Naive thymus-derived CD4-positive, alpha-beta T cell (primary cell): Measurements from ENCODE around the gene ACTL9. TPM values are rescaled to one million over a fixed set of nuclear protein-coding genes. Genes with fewer than 3 reads are reported as not detected.

ENCODE experiments used
- ATAC-seq: fragments of 150-1000 bp; cut with Tn5 transposase; 2 replicates; pipeline ENCODE4 v1.10.0; 2021; ENCODE audit warnings: mild to moderate bottlenecking, moderate library complexity
- CTCF ChIA-PET: fragments of 350-600 bp; sonication (Branson Sonifier 250); formaldehyde crosslinking; loops from one replicate; lab custom pipeline; 2021; ENCODE audit warnings: antibody characterized with exemption; lab: Charles Lee
- POLR2A ChIA-PET: fragments of 350-600 bp; sonication (Branson Sonifier 250); formaldehyde crosslinking; loops from one replicate; lab custom pipeline; 2021; ENCODE audit warnings: antibody characterized with exemption, inconsistent platforms; lab: Charles Lee
- DNase-seq, 9 donors: peaks; one replicate each; pipeline versions ENCODE4 v3.0.0 to v3.0.0-alpha.2; 2020 to 2022; ENCODE audit warnings: mixed read lengths in 1 of 9
- H3K27ac ChIP-seq: one replicate; pipeline ENCODE4 v1.7.0; 2013; ENCODE audit warnings: mild to moderate bottlenecking, low read depth, low read length, moderate library complexity
- H3K27me3 ChIP-seq, 2 donors: one replicate each; pipeline ENCODE4 v1.7.0; 2013; ENCODE audit warnings: low read length in 2 of 2, mild to moderate bottlenecking in 2 of 2, moderate library complexity in 2 of 2; ENCODE audit not compliant: control insufficient read depth in 2 of 2, insufficient read depth in 2 of 2
- H3K36me3 ChIP-seq, 3 experiments: 1 replicate in 2 of 3; 2 replicates in 1 of 3; pipeline ENCODE4 v1.7.0; 2013; ENCODE audit warnings: low read length in 3 of 3, mild to moderate bottlenecking in 3 of 3, moderate library complexity in 1 of 3; ENCODE audit not compliant: insufficient read depth in 3 of 3, control insufficient read depth in 2 of 3
- H3K4me1 ChIP-seq, 2 donors: one replicate each; pipeline ENCODE4 v1.7.0; 2013; ENCODE audit warnings: low read length in 2 of 2, mild to moderate bottlenecking in 2 of 2, moderate library complexity in 1 of 2; ENCODE audit not compliant: control insufficient read depth in 2 of 2, insufficient read depth in 2 of 2
- H3K4me3 ChIP-seq: 2 replicates; pipeline ENCODE4 v1.7.0; 2013; ENCODE audit warnings: mild to moderate bottlenecking, low read length
- H3K9me3 ChIP-seq, 3 experiments: 1 replicate in 2 of 3; 2 replicates in 1 of 3; pipeline ENCODE4 v1.7.0; 2013; ENCODE audit warnings: low read length in 3 of 3; ENCODE audit not compliant: control insufficient read depth in 2 of 3
- H3K27ac Mint-ChIP-seq, 9 donors: one replicate each; pipeline ENCODE4 v1.8.0; 2020 to 2022; ENCODE audit warnings: mixed read lengths in 9 of 9, mild to moderate bottlenecking in 8 of 9, moderate library complexity in 5 of 9, inconsistent platforms in 2 of 9
- H3K27me3 Mint-ChIP-seq, 5 donors: one replicate each; pipeline ENCODE4 v1.8.0; 2021 to 2022; ENCODE audit warnings: mixed read lengths in 5 of 5, mild to moderate bottlenecking in 1 of 5
- H3K36me3 Mint-ChIP-seq, 5 donors: one replicate each; pipeline ENCODE4 v1.8.0; 2020 to 2022; ENCODE audit warnings: mixed read lengths in 5 of 5, mild to moderate bottlenecking in 3 of 5, inconsistent platforms in 1 of 5
- H3K4me1 Mint-ChIP-seq, 7 donors: one replicate each; pipeline ENCODE4 v1.8.0; 2020 to 2022; ENCODE audit warnings: mixed read lengths in 7 of 7, mild to moderate bottlenecking in 3 of 7, inconsistent platforms in 1 of 7
- H3K4me3 Mint-ChIP-seq, 10 donors: one replicate each; pipeline ENCODE4 v1.8.0; 2020 to 2022; ENCODE audit warnings: mild to moderate bottlenecking in 10 of 10, mixed read lengths in 10 of 10, moderate library complexity in 6 of 10, inconsistent platforms in 2 of 10
- H3K9me3 Mint-ChIP-seq, 11 donors: one replicate each; pipeline ENCODE4 v1.8.0; 2020 to 2022; ENCODE audit warnings: mixed read lengths in 11 of 11, mild to moderate bottlenecking in 4 of 11, inconsistent platforms in 1 of 11, moderate library complexity in 1 of 11
- intact Hi-C, 2 donors: fragments of 100-400 bp; cut with micrococcal nuclease; formaldehyde crosslinking; loops; one replicate each; pipeline ENCODE4 v1.15.1; 2023
- polyA plus RNA-seq, 2 donors: library from polyadenylated mRNA; unstranded; fragments of 300-500 nt; fragmentation: Illumina TruSeq; gene quantifications; one replicate each; pipeline ENCODE4 v1.2.3, GENCODE V29; 2021
- total RNA-seq, 6 experiments: library from RNA in 5 of 6; stranded (reverse) in 5 of 6; gene quantifications; 1 replicate in 5 of 6; 2 replicates in 1 of 6; pipeline ENCODE4 v1.2.3 and lab custom pipeline; 2021 to 2026

The ACTL9 gene
- total and polyA plus RNA-seq, 7 experiments from 2014 or later = not detected

DNA sequence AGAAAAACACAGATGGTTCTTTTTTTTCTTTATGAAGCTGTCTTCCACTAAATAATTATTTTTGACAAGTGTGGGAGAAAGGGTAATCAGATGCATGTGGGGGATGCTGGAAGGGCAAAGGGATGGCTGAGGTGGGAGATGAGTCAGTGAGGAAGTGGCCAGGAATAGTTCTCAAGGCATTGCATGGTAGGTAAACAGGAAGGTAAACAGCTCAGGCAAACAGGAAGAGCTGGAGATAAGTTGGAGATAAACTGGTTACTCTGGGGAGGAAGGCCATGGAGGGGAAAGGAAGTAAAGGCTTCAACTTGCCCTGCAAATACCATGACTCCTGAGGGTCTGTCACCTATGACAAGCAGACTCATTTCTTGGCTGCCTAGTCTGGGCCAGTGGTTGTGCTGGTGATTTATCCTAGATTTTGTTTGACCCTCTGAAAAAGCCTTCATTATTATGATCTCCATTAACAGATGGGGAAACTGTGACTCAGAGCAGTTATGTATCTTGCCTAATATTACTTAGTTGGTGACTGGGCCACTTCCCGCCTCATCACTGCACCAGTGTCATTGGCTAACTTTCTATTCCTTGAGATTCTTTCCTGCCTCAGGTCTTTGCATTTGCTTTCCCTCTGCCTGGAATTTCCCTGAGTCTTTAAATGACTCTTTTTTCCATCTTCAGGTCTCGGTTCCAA, 17.1 kb downstream of the ACTL9 start:
- peak overlapping the region in 2 of 9 donors; percentile 20 to 33 for H3K27ac Mint-ChIP-seq
- POLR2A ChIA-PET = no interaction called here

DNA sequence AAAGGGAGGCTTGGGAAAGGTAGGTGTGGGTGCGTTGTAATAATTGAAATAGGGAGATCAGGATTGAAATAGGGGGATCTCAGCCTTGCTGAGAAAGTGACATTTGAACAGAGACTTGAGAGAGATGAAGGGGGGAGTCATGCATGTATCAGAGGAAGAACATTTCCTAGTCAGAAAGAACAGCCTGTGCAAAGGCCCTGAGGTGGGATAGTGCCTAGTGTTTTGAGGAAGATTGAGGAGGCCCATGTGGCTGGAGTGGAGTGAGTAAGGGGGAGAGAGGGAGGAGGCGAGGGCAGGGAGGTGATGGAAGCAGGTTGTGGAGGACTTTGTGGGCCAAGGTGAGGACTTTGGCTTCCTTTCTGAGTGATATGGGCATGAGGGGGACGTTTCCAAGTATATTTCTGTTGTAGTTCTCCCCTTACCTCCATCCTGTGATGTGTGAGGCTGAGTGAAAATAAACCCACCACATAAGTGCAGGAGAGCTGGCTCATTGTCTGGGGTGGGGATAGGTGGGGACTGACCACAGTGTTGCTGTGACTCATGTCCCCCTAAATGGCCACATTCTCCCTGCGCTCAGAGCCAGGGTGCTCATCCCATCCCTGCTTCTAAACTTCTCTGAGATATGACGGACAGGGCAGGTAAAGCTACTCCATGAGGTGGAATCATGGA, 17.8 kb downstream of the ACTL9 start:
- no peak overlapping the region for H3K27ac Mint-ChIP-seq
- no peaks in the 10 kb centered on the region for H3K9me3 ChIP-seq
- ChIA-PET CTCF (interaction anchor here (1.3 kb wide), 1 partner anchor 15 kb away, joined by 5 read pairs; no protein-coding TSS in a partner anchor), POLR2A (no interaction called here)
- peaks cover 0 to 2% (median 0%) of the 10 kb centered on the region in 5 donors for H3K27me3 Mint-ChIP-seq
- no peak for DNase-seq
- intact Hi-C loops = no loop called here
- no peaks in the 10 kb centered on the region for H3K36me3 ChIP-seq
- no peaks in the 10 kb centered on the region for H3K4me1 ChIP-seq
- peaks cover 0 to 15% (median 7%) of the 10 kb centered on the region in 5 donors for H3K36me3 Mint-ChIP-seq
- H3K4me1 Mint-ChIP-seq = peaks cover 0 to 29% (median 4%) of the 10 kb centered on the region in 7 donors
- ATAC-seq = no peak
- peaks cover 0 to 22% (median 5%) of the 10 kb centered on the region in 11 donors for H3K9me3 Mint-ChIP-seq
- peak overlapping the region in 1 of 10 donors; percentile 29 for H3K4me3 Mint-ChIP-seq
- no peak overlapping the region for H3K27ac ChIP-seq
- H3K27me3 ChIP-seq = no peaks in the 10 kb centered on the region
- H3K4me3 ChIP-seq = no peak overlapping the region

More for the DNA sequence above, 17.1 kb downstream of the ACTL9 start:
- H3K4me3 Mint-ChIP-seq = peak overlapping the region in 1 of 10 donors; percentile 29
- H3K4me1 Mint-ChIP-seq = peaks cover 0 to 29% (median 3%) of the 10 kb centered on the region in 7 donors
- Histone ChIP-seq H3K27me3 (no peaks in the 10 kb centered on the region), H3K4me3 (no peak overlapping the region), H3K27ac (no peak overlapping the region), H3K4me1 (no peaks in the 10 kb centered on the region), H3K9me3 (no peaks in the 10 kb centered on the region), H3K36me3 (no peaks in the 10 kb centered on the region)
- peaks cover 0 to 1% (median 0%) of the 10 kb centered on the region in 5 donors for H3K27me3 Mint-ChIP-seq
- ATAC-seq = peak; percentile 61
- H3K36me3 Mint-ChIP-seq = peaks cover 0 to 14% (median 7%) of the 10 kb centered on the region in 5 donors
- peaks cover 0 to 21% (median 5%) of the 10 kb centered on the region in 11 donors for H3K9me3 Mint-ChIP-seq
- intact Hi-C loops = no loop called here
- CTCF ChIA-PET = interaction anchor here (1.3 kb wide), 1 partner anchor 14 kb away, joined by 5 read pairs; no protein-coding TSS in a partner anchor
- no peak for DNase-seq

DNA sequence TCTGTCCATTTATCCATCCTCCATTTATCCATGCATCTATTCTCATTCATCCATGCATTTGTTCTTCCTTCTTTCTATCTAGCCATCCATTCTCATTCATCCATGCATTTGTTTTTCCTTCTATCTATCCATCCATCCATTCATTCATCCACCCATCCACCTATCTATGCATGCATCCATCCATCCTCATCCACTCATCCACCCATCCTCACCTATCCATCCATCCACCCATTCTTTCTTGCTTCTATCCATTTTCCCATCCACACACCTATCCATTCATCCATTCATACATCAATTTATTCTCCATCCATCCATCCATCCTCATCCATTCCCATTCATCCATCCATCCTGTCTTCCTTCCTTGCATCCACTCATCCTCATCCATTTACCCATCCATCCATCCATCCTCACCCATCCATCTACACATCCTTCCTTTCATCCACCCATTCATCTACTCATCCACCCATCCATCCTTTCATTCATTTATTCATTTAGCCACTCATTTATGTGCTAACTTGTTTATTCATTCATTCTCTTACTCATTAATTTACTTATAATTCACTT, 20.3 kb downstream of the ACTL9 start:
- CTCF ChIA-PET = no interaction called here
- H3K27me3 Mint-ChIP-seq = peaks cover 0 to 8% (median 0%) of the 10 kb centered on the region in 5 donors
- H3K27ac Mint-ChIP-seq = peak overlapping the region in 1 of 9 donors; percentile 7
- H3K36me3 Mint-ChIP-seq = peaks cover 0 to 17% (median 7%) of the 10 kb centered on the region in 5 donors
- H3K4me3 Mint-ChIP-seq = no peak overlapping the region
- H3K9me3 Mint-ChIP-seq = peaks cover 0 to 24% (median 5%) of the 10 kb centered on the region in 11 donors
- no peaks in the 10 kb centered on the region for H3K9me3 ChIP-seq
- peaks cover 5 to 27% (median 13%) of the 10 kb centered on the region in 7 donors for H3K4me1 Mint-ChIP-seq
- DNase-seq (no peak), ATAC-seq (no peak)
- intact Hi-C loops = no loop called here
- no peak overlapping the region for H3K4me3 ChIP-seq
- no peaks in the 10 kb centered on the region for H3K4me1 ChIP-seq
- no peaks in the 10 kb centered on the region for H3K27me3 ChIP-seq
- POLR2A ChIA-PET = no interaction called here
- no peaks in the 10 kb centered on the region for H3K36me3 ChIP-seq
- H3K27ac ChIP-seq = no peak overlapping the region

DNA sequence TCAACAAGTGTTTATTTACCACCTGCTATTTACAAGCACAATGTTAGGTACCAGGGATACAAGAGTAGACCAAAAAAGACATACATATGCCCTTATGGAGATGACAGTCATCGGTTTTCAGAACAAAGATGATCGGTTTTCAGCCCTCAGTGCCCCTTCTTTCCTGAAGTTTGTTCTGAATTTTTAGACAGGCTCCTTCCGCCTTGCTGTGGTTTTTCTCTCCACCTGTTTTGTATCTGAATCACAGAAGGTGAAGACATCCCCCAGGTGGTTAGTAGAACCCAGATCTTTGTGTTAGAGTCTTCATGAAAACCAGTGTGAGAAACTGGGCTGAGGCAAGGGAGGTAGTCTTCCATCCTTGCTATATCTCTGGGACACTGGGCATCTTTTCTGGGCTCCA, 23.5 kb downstream of the ACTL9 start:
- intact Hi-C loops = no loop called here
- peaks cover 7 to 21% (median 18%) of the 10 kb centered on the region in 7 donors for H3K4me1 Mint-ChIP-seq
- DNase-seq = no peak
- H3K27me3 Mint-ChIP-seq = peaks cover 0 to 8% (median 0%) of the 10 kb centered on the region in 5 donors
- Histone ChIP-seq H3K36me3 (no peaks in the 10 kb centered on the region), H3K27me3 (no peaks in the 10 kb centered on the region), H3K4me1 (peaks cover 0 to 12% of the 10 kb centered on the region in 2 donors), H3K27ac (no peak overlapping the region), H3K4me3 (no peak overlapping the region), H3K9me3 (no peaks in the 10 kb centered on the region)
- POLR2A ChIA-PET = no interaction called here
- H3K36me3 Mint-ChIP-seq = peaks cover 0 to 12% (median 7%) of the 10 kb centered on the region in 5 donors
- no peak overlapping the region for H3K4me3 Mint-ChIP-seq
- H3K9me3 Mint-ChIP-seq = peaks cover 0 to 14% (median 0%) of the 10 kb centered on the region in 11 donors
- CTCF ChIA-PET = no interaction called here
- H3K27ac Mint-ChIP-seq = peak overlapping the region in 1 of 9 donors; percentile 27
- no peak for ATAC-seq

DNA sequence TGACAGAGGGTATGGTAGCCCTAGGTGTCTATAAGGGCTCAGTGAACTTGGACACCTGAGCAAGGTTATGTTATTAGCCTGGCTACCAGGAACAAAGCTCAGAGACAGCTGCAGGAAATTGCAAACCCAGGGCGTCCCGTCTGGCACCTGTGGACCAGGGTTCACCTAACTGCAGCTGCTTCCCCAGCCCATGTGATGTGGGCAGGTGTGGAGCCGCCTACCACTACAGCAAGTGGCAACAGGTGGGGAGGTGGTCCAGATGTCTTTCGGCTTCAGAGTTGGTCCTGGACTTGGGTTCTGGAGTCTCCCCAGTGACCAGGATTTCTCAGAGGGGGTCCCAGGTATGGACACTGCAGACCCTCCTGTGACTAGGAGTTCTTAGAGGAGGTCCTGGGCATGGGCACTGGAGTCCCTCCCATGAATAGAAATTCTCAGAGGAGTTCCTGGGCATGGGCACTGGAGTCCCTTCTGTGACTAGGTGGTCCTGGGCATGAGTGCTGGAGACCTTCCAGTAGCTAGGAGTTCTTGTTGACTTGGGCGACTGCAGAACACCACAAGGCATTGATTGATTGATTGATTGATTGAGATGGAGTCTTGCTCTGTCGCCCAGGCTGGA, 25.2 kb downstream of the ACTL9 start:
- CTCF ChIA-PET = no interaction called here
- Mint-ChIP-seq H3K4me1 (peaks cover 7 to 32% (median 18%) of the 10 kb centered on the region in 7 donors), H3K27ac (no peak overlapping the region), H3K4me3 (no peak overlapping the region), H3K9me3 (peaks cover 0 to 14% (median 1%) of the 10 kb centered on the region in 11 donors), H3K27me3 (peaks cover 0 to 8% (median 0%) of the 10 kb centered on the region in 5 donors), H3K36me3 (peaks cover 0 to 11% (median 5%) of the 10 kb centered on the region in 5 donors)
- DNase-seq (no peak), ATAC-seq (no peak)
- intact Hi-C loops = no loop called here
- Histone ChIP-seq H3K36me3 (no peaks in the 10 kb centered on the region), H3K9me3 (no peaks in the 10 kb centered on the region), H3K27me3 (no peaks in the 10 kb centered on the region), H3K27ac (no peak overlapping the region), H3K4me3 (no peak overlapping the region), H3K4me1 (peaks cover 0 to 12% of the 10 kb centered on the region in 2 donors)
- POLR2A ChIA-PET = no interaction called here

DNA sequence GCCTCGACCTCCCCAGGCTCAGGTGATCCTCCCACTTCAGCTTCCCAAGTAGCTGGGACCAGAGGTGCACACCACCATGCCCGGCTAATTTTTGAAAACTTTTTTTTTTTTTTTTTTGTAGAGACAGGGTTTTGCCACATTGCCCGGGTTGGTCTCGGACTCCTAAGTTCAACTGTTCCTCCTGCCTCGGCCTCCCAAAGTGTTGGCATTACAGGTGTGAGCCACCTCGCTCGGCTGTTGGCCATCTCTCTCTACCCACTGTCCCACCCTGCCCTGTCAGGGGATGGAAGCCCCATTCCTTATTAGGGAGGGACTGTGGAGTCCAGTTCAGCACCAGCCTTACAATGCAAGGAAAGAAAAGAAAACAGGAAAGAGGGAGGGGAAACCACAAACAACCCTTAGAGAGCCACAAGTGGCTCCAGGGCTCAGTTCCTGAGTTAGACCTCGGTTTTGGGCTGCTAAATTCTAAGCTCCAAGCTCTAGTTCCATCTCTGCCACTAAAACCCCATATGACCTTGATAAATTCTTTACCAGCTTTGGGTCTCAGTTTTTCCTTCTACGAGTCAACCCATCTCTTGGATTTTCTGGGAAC, 31.7 kb downstream of the ACTL9 start:
- H3K27me3 Mint-ChIP-seq = no peaks in the 10 kb centered on the region
- intact Hi-C loops = no loop called here
- peaks cover 25 to 57% (median 34%) of the 10 kb centered on the region in 7 donors for H3K4me1 Mint-ChIP-seq
- DNase-seq = no peak
- H3K27ac ChIP-seq = no peak overlapping the region
- ChIA-PET CTCF (no interaction called here), POLR2A (no interaction called here)
- H3K36me3 ChIP-seq = no peaks in the 10 kb centered on the region
- ATAC-seq = no peak
- H3K9me3 Mint-ChIP-seq = peaks cover 0 to 5% (median 0%) of the 10 kb centered on the region in 11 donors
- peaks cover 14 to 28% of the 10 kb centered on the region in 2 donors for H3K4me1 ChIP-seq
- H3K4me3 ChIP-seq = no peak overlapping the region
- no peaks in the 10 kb centered on the region for H3K27me3 ChIP-seq
- no peaks in the 10 kb centered on the region for H3K9me3 ChIP-seq
- H3K36me3 Mint-ChIP-seq = peaks cover 0 to 4% (median 0%) of the 10 kb centered on the region in 5 donors
- H3K4me3 Mint-ChIP-seq = peak overlapping the region in 1 of 10 donors; percentile 53
- H3K27ac Mint-ChIP-seq = peak overlapping the region in 1 of 9 donors; percentile 56
